ENCODE data around the gene HIF3A.

Gene HIF3A

GRCh38 chr19:46381756-46382345 lies 85.0 kb downstream of the HIF3A start:
- H4K20me1 ChIP-seq (ENCODE audit: insufficient read depth, low read length), result no peaks in the 10 kb centered on the region
- peaks cover 92% of the 10 kb centered on the region for H3K36me3 ChIP-seq (ENCODE audit: insufficient read depth, low read length)
- no peaks in the 10 kb centered on the region for H3K9me3 ChIP-seq (ENCODE audit: low read length)
- H3K27me3 ChIP-seq (ENCODE audit: insufficient read depth, low read length), result no peaks in the 10 kb centered on the region
- TF ChIP-seq CTCF (IDR thresholded peaks at IDR 0.05; ENCODE audit: low read length), result no peak
- TF ChIP-seq EZH2 (IDR thresholded peaks at IDR 0.05; ENCODE audit: borderline replicate concordance, low read length), result no peak
- H3K9me2 ChIP-seq (ENCODE audit: low read depth, low read length), result no peaks in the 10 kb centered on the region
- H3K4me2 ChIP-seq (ENCODE audit: low read length), result no peak overlapping the region
- no peak overlapping the region for H3K9ac ChIP-seq (ENCODE audit: low read length)
- no peak overlapping the region for H2AFZ ChIP-seq (ENCODE audit: low read length)
- no peaks in the 10 kb centered on the region for H3K4me1 ChIP-seq (ENCODE audit: insufficient read depth, low read length, severe bottlenecking)
- no peak overlapping the region for H3K4me3 ChIP-seq (ENCODE audit: low read depth, low read length, poor library complexity, severe bottlenecking)
- H3F3A ChIP-seq (ENCODE audit: insufficient read depth, low read length), result no peaks in the 10 kb centered on the region
- H3K79me2 ChIP-seq (ENCODE audit: insufficient read depth, low read length), result no peaks in the 10 kb centered on the region; the same call in 1 of the 2 replicates
- H3K27ac ChIP-seq (ENCODE audit: low read depth, low read length, poor library complexity, severe bottlenecking), result no peak overlapping the region

- Histone ChIP-seq H3F3A (ENCODE audit: insufficient read depth, low read length) (no peaks in the 10 kb centered on the region), H3K79me2 (ENCODE audit: insufficient read depth, low read length) (no peaks in the 10 kb centered on the region), H3K27ac (ENCODE audit: low read depth, low read length, poor library complexity, severe bottlenecking) (no peak overlapping the region), H3K27me3 (ENCODE audit: insufficient read depth, low read length) (no peaks in the 10 kb centered on the region), H3K36me3 (ENCODE audit: insufficient read depth, low read length) (peaks cover 92% of the 10 kb centered on the region), H3K4me1 (ENCODE audit: insufficient read depth, low read length, severe bottlenecking) (no peaks in the 10 kb centered on the region), H3K4me3 (ENCODE audit: low read depth, low read length, poor library complexity, severe bottlenecking) (no peak overlapping the region), H3K4me2 (ENCODE audit: low read length) (no peak overlapping the region), H3K9ac (ENCODE audit: low read length) (no peak overlapping the region), H2AFZ (ENCODE audit: low read length) (no peak overlapping the region), H3K9me2 (ENCODE audit: low read depth, low read length) (no peaks in the 10 kb centered on the region), H4K20me1 (ENCODE audit: insufficient read depth, low read length) (no peaks in the 10 kb centered on the region), H3K9me3 (ENCODE audit: low read length) (no peaks in the 10 kb centered on the region)
- no peak for TF ChIP-seq EZH2 (IDR thresholded peaks at IDR 0.05; ENCODE audit: borderline replicate concordance, low read length)
- no peak for TF ChIP-seq CTCF (IDR thresholded peaks at IDR 0.05; ENCODE audit: low read length)
Measured at GRCh38 chr19:46383171-46383815, 86.5 kb downstream of the HIF3A start.

- H3K79me2 ChIP-seq (ENCODE audit: insufficient read depth, low read length), result no peaks in the 10 kb centered on the region
- H3F3A ChIP-seq (ENCODE audit: insufficient read depth, low read length), result no peaks in the 10 kb centered on the region
- H3K27me3 ChIP-seq (ENCODE audit: insufficient read depth, low read length), result no peaks in the 10 kb centered on the region
- H3K4me2 ChIP-seq (ENCODE audit: low read length), result no peak overlapping the region
- H3K4me1 ChIP-seq (ENCODE audit: insufficient read depth, low read length, severe bottlenecking), result no peaks in the 10 kb centered on the region
- TF ChIP-seq EZH2 (IDR thresholded peaks at IDR 0.05; ENCODE audit: borderline replicate concordance, low read length) (no peak), CTCF (IDR thresholded peaks at IDR 0.05; ENCODE audit: low read length) (no peak)
- peaks cover 92% of the 10 kb centered on the region for H3K36me3 ChIP-seq (ENCODE audit: insufficient read depth, low read length)
- no peaks in the 10 kb centered on the region for H3K9me2 ChIP-seq (ENCODE audit: low read depth, low read length)
- no peak overlapping the region for H3K9ac ChIP-seq (ENCODE audit: low read length)
- H3K9me3 ChIP-seq (ENCODE audit: low read length), result no peaks in the 10 kb centered on the region
- H2AFZ ChIP-seq (ENCODE audit: low read length), result no peak overlapping the region
- H3K4me3 ChIP-seq (ENCODE audit: low read depth, low read length, poor library complexity, severe bottlenecking), result no peak overlapping the region
- H3K27ac ChIP-seq (ENCODE audit: low read depth, low read length, poor library complexity, severe bottlenecking), result no peak overlapping the region
- H4K20me1 ChIP-seq (ENCODE audit: insufficient read depth, low read length), result no peaks in the 10 kb centered on the region
Measured at GRCh38 chr19:46383846-46384245, 87.0 kb downstream of the HIF3A start.
